Measurements from ENCODE around the gene ANGPTL7. TPM values are rescaled to one million over a fixed set of nuclear protein-coding genes. Genes with fewer than 3 reads are reported as not detected.
A peak's percentile ranks its signal among the peaks of the same experiment; 100 is the strongest.

The ANGPTL7 gene
- total RNA-seq, 2 donors from 2014 or later = 19.4 to 37.0 TPM

DNA sequence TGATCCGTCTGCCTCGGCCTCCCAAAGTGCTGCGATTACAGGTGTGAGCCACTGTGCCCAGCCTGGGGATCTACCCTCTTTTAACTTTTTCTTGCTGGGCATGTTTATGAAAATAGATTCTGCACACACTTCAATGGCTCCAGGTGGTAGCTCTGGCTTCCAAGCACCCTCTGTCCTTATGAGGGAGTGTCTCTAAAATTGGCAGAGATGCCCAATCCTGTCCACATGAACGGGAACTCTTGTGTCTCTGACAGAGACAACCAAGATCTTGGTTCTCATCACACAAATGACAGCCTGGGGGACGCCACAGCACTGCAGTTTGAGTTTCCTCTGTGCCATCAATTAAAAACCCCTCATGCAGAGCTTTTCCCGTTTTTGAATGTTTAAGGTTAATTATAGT lies 43.4 kb upstream of the ANGPTL7 start:
- H3K36me3 ChIP-seq = peaks cover 15% of the 10 kb centered on the region
- peaks cover 15 to 41% of the 10 kb centered on the region in 2 donors for H3K4me1 ChIP-seq (ENCODE audit: control insufficient read depth in 1 of 2, low read depth in 2 of 2)

DNA sequence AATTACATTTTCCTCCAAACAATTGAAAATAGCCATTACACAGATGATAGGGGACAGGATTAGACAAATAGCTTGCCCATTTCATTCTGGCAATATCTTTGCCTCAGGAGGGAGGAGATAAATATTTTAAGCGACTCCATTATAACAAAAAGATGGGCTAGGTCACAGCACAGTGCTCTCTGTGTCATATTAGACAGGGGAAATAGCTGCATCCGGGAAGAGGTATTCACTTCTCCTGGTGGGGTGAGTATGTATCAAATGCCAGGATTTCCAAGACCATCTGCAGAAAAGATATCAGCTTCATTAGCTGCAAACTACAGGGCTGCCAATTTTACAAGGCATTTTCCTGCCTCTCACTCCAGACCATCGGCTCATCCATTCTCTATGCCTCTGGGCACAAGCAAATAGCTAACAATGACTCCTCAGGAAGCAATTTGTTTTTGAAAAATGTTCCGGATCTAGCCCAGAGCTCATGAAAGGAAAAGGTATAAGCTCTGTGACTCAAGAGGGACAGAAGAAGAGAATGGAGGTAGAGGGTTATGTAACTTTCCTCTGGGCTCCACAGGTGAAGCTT lies 41.9 kb upstream of the ANGPTL7 start:
- Histone ChIP-seq H3K36me3 (peaks cover 15% of the 10 kb centered on the region), H3K9me3 (no peaks in the 10 kb centered on the region), H3K4me1 (ENCODE audit: control insufficient read depth in 1 of 2, low read depth in 2 of 2) (peaks cover 17 to 53% of the 10 kb centered on the region in 2 donors), H3K27ac (no peak overlapping the region), H3K27me3 (replicated peaks; ENCODE audit: insufficient read depth) (no peaks in the 10 kb centered on the region), H3K4me3 (no peak overlapping the region)
- ATAC-seq (ENCODE audit: insufficient number of reproducible peaks, low FRiP score, low read depth) = no peak
- DNase-seq (ENCODE audit: low spot score) = no peak
- TF ChIP-seq, protein P1, sequence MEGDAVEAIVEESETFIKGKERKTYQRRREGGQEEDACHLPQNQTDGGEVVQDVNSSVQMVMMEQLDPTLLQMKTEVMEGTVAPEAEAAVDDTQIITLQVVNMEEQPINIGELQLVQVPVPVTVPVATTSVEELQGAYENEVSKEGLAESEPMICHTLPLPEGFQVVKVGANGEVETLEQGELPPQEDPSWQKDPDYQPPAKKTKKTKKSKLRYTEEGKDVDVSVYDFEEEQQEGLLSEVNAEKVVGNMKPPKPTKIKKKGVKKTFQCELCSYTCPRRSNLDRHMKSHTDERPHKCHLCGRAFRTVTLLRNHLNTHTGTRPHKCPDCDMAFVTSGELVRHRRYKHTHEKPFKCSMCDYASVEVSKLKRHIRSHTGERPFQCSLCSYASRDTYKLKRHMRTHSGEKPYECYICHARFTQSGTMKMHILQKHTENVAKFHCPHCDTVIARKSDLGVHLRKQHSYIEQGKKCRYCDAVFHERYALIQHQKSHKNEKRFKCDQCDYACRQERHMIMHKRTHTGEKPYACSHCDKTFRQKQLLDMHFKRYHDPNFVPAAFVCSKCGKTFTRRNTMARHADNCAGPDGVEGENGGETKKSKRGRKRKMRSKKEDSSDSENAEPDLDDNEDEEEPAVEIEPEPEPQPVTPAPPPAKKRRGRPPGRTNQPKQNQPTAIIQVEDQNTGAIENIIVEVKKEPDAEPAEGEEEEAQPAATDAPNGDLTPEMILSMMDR (IDR thresholded peaks at IDR 0.05) = no peak

More for the DNA sequence above, 43.4 kb upstream of the ANGPTL7 start:
- ATAC-seq (ENCODE audit: insufficient number of reproducible peaks, low FRiP score, low read depth) (no peak), DNase-seq (ENCODE audit: low spot score) (no peak)
- peak overlapping the region in 1 of 2 donors; percentile 87 for H3K27ac ChIP-seq
- H3K27me3 ChIP-seq (replicated peaks; ENCODE audit: insufficient read depth) = no peaks in the 10 kb centered on the region
- H3K9me3 ChIP-seq = no peaks in the 10 kb centered on the region
- H3K4me3 ChIP-seq = no peak overlapping the region
- TF ChIP-seq, protein P1 (IDR thresholded peaks at IDR 0.05) = no peak

DNA sequence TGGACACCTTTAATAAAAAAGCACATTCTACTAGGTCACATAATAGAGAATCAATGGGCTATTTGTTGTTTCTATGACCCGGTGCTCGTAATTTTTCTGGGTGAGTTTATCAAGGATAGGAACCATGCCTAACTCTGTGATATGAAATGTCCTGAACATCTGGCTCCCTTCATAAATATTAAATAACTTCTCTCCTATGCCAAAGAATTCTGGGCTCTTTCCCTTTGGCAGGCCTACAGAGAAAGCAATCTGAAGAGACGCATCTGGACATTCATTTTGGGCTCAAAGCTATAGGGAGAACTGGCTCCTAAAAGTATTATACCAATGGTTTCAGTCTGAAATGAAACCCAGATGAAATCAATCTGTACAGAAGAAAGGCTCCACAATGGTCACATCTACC lies 38.8 kb upstream of the ANGPTL7 start:
- Histone ChIP-seq H3K4me1 (ENCODE audit: control insufficient read depth in 1 of 2, low read depth in 2 of 2) (peaks cover 7 to 40% of the 10 kb centered on the region in 2 donors), H3K9me3 (no peaks in the 10 kb centered on the region), H3K27me3 (replicated peaks; ENCODE audit: insufficient read depth) (no peaks in the 10 kb centered on the region), H3K36me3 (peaks cover 15% of the 10 kb centered on the region), H3K4me3 (no peak overlapping the region), H3K27ac (peak overlapping the region in 1 of 2 donors; percentile 14)
- DNase-seq (ENCODE audit: low spot score) (no peak), ATAC-seq (ENCODE audit: insufficient number of reproducible peaks, low FRiP score, low read depth) (no peak)
- TF ChIP-seq, protein P1 (IDR thresholded peaks at IDR 0.05) = no peak

DNA sequence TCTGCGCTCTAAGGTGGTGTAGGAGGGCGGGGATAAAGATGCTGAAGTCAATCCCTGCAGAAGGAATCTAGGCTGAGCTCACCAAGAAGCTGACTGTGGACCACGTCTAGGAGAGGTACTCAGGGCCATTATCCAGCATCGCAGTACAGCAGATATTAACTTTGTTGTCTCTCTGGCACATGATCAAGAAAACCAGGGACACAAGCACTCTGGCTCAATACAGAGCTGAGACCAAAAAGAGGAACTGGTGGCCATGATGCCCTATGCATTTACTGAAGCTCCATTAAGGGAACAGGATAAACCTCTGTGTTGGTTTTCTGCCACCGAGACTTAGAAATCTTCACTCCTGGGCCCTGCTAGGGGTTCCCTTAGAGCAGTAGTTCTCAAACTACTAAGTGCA lies 38.0 kb upstream of the ANGPTL7 start:
- ATAC-seq (ENCODE audit: insufficient number of reproducible peaks, low FRiP score, low read depth) (no peak), DNase-seq (ENCODE audit: low spot score) (no peak)
- Histone ChIP-seq H3K36me3 (peaks cover 9% of the 10 kb centered on the region), H3K4me3 (no peak overlapping the region), H3K9me3 (no peaks in the 10 kb centered on the region), H3K27ac (peak overlapping the region in 1 of 2 donors; percentile 14), H3K4me1 (ENCODE audit: control insufficient read depth in 1 of 2, low read depth in 2 of 2) (peaks cover 7 to 40% of the 10 kb centered on the region in 2 donors), H3K27me3 (replicated peaks; ENCODE audit: insufficient read depth) (no peaks in the 10 kb centered on the region)
- TF ChIP-seq, protein P1 (IDR thresholded peaks at IDR 0.05) = no peak

DNA sequence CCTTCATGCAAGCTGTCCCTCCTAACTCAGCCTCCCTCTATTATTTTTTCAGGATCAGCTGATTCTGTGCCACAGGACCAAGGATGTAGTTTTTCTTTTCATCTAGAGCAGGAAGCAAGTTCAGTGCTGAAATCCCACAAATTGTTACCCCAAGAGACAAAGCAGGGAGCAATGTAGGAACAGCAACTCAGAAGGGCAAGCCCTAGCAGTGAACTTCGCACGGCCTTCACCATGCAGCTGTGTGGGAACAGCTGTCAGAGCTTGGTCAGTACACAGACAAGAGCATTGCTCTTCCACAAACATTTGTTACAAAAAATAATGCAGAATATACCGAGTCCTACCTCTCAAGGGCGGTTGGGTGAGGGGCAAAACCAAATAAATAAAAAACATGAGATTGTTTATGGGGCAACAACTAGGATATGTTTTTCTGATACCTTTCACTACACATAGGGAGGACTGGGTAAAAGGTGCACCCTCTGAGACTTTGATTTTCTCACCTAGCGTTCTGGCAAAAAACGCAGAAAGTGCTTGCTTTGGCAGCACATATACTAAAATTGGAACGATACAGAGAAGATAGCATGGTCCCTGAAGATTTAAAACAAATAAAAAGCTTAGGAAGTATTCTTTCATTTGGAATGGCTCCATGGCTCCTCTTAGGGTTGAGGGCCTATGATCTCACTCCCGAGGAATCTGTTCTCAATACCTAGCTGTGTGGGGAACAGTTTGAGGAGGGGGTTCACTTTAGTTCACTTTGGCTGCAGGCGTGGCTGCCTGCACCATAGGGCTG lies 37.1 kb upstream of the ANGPTL7 start:
- ATAC-seq (ENCODE audit: insufficient number of reproducible peaks, low FRiP score, low read depth) (no peak), DNase-seq (ENCODE audit: low spot score) (no peak)
- Histone ChIP-seq H3K9me3 (no peaks in the 10 kb centered on the region), H3K4me1 (ENCODE audit: control insufficient read depth in 1 of 2, low read depth in 2 of 2) (peaks cover 7 to 45% of the 10 kb centered on the region in 2 donors), H3K4me3 (no peak overlapping the region), H3K27ac (peak overlapping the region in 1 of 2 donors; percentile 42), H3K36me3 (peaks cover 5% of the 10 kb centered on the region), H3K27me3 (replicated peaks; ENCODE audit: insufficient read depth) (no peaks in the 10 kb centered on the region)
- TF ChIP-seq, protein P1 (IDR thresholded peaks at IDR 0.05) = no peak

All from thoracic aorta (tissue), 2 donors.